ENCODE data around the gene PRMT3. TPM values are rescaled to one million over a fixed set of nuclear protein-coding genes. Genes with fewer than 3 reads are reported as not detected.

Gene PRMT3
- total RNA-seq, 2 experiments from 2014 or later, result 11.2 to 11.8 TPM

GRCh38 chr11:20351751-20352262 lies 35.7 kb upstream of the PRMT3 start:
- Histone ChIP-seq H3K27me3 (ENCODE audit: control insufficient read depth in 1 of 2, insufficient read depth in 2 of 2, low read length in 2 of 2) (no peaks in the 10 kb centered on the region), H3K27ac (ENCODE audit: low read depth in 1 of 2, low read length in 2 of 2) (no peak overlapping the region), H3K9me3 (ENCODE audit: control insufficient read depth in 1 of 2, insufficient read depth in 1 of 2, low read length in 2 of 2) (no peaks in the 10 kb centered on the region), H3K36me3 (ENCODE audit: insufficient read depth, low read length) (no peaks in the 10 kb centered on the region), H3K4me3 (ENCODE audit: low read length) (no peak overlapping the region), H3K4me1 (ENCODE audit: insufficient read depth, low read length) (peaks cover 5% of the 10 kb centered on the region)
- Mint-ChIP-seq H3K9me3 (no peaks in the 10 kb centered on the region), H3K4me1 (ENCODE audit: low read depth) (peaks cover 11% of the 10 kb centered on the region), H3K36me3 (ENCODE audit: low read depth) (no peaks in the 10 kb centered on the region), H3K27ac (no peak overlapping the region), H3K4me3 (no peak overlapping the region), H3K27me3 (peaks cover 8% of the 10 kb centered on the region)
- TF ChIP-seq CTCF (IDR thresholded peaks at IDR 0.05), result no peak
- ChIA-PET CTCF (interaction anchor here (1.5 to 3.8 kb wide), 2 partner anchors 220 to 223 kb away, joined by 3 to 24 read pairs; no protein-coding TSS in a partner anchor), POLR2A (no interaction called here)
- no peak for DNase-seq
- ATAC-seq (ENCODE audit: poor library complexity), result peak; percentile 36
- intact Hi-C loops (cut with DNase I, micrococcal nuclease), result loop anchor here in 1 of 2 experiments (2.0 kb wide), 1 partner anchor 403 kb away; no protein-coding TSS in a partner anchor

- ATAC-seq (ENCODE audit: poor library complexity) (no peak), DNase-seq (peak in 5 of 14 experiments; percentile 2 to 58 (median 34))
- intact Hi-C loops (cut with DNase I, micrococcal nuclease), result loop anchor here in 1 of 2 experiments (1.0 to 2.0 kb wide), 2 partner anchors 227 to 405 kb away; no protein-coding TSS in a partner anchor
- no peak overlapping the region for H3K27ac ChIP-seq (ENCODE audit: low read depth in 1 of 2, low read length in 2 of 2)
- Mint-ChIP-seq H3K36me3 (ENCODE audit: low read depth) (no peaks in the 10 kb centered on the region), H3K4me3 (no peak overlapping the region), H3K9me3 (no peaks in the 10 kb centered on the region), H3K4me1 (ENCODE audit: low read depth) (peaks cover 11% of the 10 kb centered on the region), H3K27ac (no peak overlapping the region), H3K27me3 (no peaks in the 10 kb centered on the region)
- no peak overlapping the region for H3K4me3 ChIP-seq (ENCODE audit: low read length)
- no peaks in the 10 kb centered on the region for H3K9me3 ChIP-seq (ENCODE audit: control insufficient read depth in 1 of 2, insufficient read depth in 1 of 2, low read length in 2 of 2)
- ChIA-PET CTCF (interaction anchor here (0.6 to 3.8 kb wide), 10 partner anchors 9 to 1928 kb away, joined by 3 to 24 read pairs (median 5); partner anchors contain the start of gene HTATIP2), POLR2A (interaction anchor here (0.5 to 1.0 kb wide), 2 partner anchors 10 to 237 kb away, joined by 3 to 6 read pairs; partner anchors contain the start of gene HTATIP2)
- TF ChIP-seq CTCF (IDR thresholded peaks at IDR 0.05), result peak; percentile 94
- no peaks in the 10 kb centered on the region for H3K36me3 ChIP-seq (ENCODE audit: insufficient read depth, low read length)
- H3K4me1 ChIP-seq (ENCODE audit: insufficient read depth, low read length), result peaks cover 5% of the 10 kb centered on the region
- no peaks in the 10 kb centered on the region for H3K27me3 ChIP-seq (ENCODE audit: control insufficient read depth in 1 of 2, insufficient read depth in 2 of 2, low read length in 2 of 2)
Measured at GRCh38 chr11:20353829-20354434, 33.6 kb upstream of the PRMT3 start.

GRCh38 chr11:20355221-20356219 lies 32.0 kb upstream of the PRMT3 start:
- H3K27ac Mint-ChIP-seq, result no peak overlapping the region
- peak; percentile 90 for ATAC-seq (ENCODE audit: poor library complexity)

More at GRCh38 chr11:20355221-20356219, 32.0 kb upstream of the PRMT3 start:
- peaks cover 12% of the 10 kb centered on the region for H3K4me1 ChIP-seq (ENCODE audit: insufficient read depth, low read length)
- CTCF ChIA-PET, result interaction anchor here (0.6 to 3.8 kb wide), 8 partner anchors 8 to 227 kb away, joined by 3 to 24 read pairs (median 4); partner anchors contain the start of gene HTATIP2
- no peak overlapping the region for H3K27ac ChIP-seq (ENCODE audit: low read depth in 1 of 2, low read length in 2 of 2)
- Mint-ChIP-seq H3K4me1 (ENCODE audit: low read depth) (peaks cover 16% of the 10 kb centered on the region), H3K27me3 (no peaks in the 10 kb centered on the region), H3K9me3 (no peaks in the 10 kb centered on the region), H3K36me3 (ENCODE audit: low read depth) (no peaks in the 10 kb centered on the region), H3K4me3 (no peak overlapping the region)
- DNase-seq, result peak in 10 of 14 experiments; percentile 15 to 70 (median 34)
- POLR2A ChIA-PET, result no interaction called here
- H3K27me3 ChIP-seq (ENCODE audit: control insufficient read depth in 1 of 2, insufficient read depth in 2 of 2, low read length in 2 of 2), result no peaks in the 10 kb centered on the region
- no peaks in the 10 kb centered on the region for H3K36me3 ChIP-seq (ENCODE audit: insufficient read depth, low read length)
- no peaks in the 10 kb centered on the region for H3K9me3 ChIP-seq (ENCODE audit: control insufficient read depth in 1 of 2, insufficient read depth in 1 of 2, low read length in 2 of 2)
- peak; percentile 73 for TF ChIP-seq CTCF (IDR thresholded peaks at IDR 0.05)
- intact Hi-C loops (cut with DNase I, micrococcal nuclease), result loop anchor here in 1 of 2 experiments (1.0 kb wide), 1 partner anchor 227 kb away; no protein-coding TSS in a partner anchor
- no peak overlapping the region for H3K4me3 ChIP-seq (ENCODE audit: low read length)

All from CD4-positive, alpha-beta T cell (primary cell).